ENCODE measurements around the gene ZBTB18.
A peak's percentile ranks its signal among the peaks of the same experiment; 100 is the strongest.

ZBTB18 gene

GRCh38 chr1:244092293-244092963 lies 41.3 kb downstream of the ZBTB18 start:
- no peak for DNase-seq

GRCh38 chr1:244092964-244093638 lies 42.0 kb downstream of the ZBTB18 start:
- peak; percentile 52 for DNase-seq

GRCh38 chr1:244094880-244095528 lies 43.9 kb downstream of the ZBTB18 start:
- no peak for DNase-seq

- no peak for DNase-seq
Measured at GRCh38 chr1:244095529-244095911, 44.4 kb downstream of the ZBTB18 start.

GRCh38 chr1:244096066-244096610 lies 45.1 kb downstream of the ZBTB18 start:
- no peak for DNase-seq

- no peak for DNase-seq
Measured at GRCh38 chr1:244096691-244097090, 45.6 kb downstream of the ZBTB18 start.

GRCh38 chr1:244097523-244098405 lies 46.7 kb downstream of the ZBTB18 start:
- DNase-seq = no peak

- no peak for DNase-seq
Measured at GRCh38 chr1:244099258-244099930, 48.3 kb downstream of the ZBTB18 start.

- DNase-seq = no peak
Measured at GRCh38 chr1:244100276-244100675, 49.2 kb downstream of the ZBTB18 start.

GRCh38 chr1:244100704-244101453 lies 49.8 kb downstream of the ZBTB18 start:
- DNase-seq = no peak

- DNase-seq = no peak
Measured at GRCh38 chr1:244102046-244102445, 51.0 kb downstream of the ZBTB18 start.

- DNase-seq = no peak
Measured at GRCh38 chr1:244102468-244102867, 51.4 kb downstream of the ZBTB18 start.

- DNase-seq = no peak
Measured at GRCh38 chr1:244104309-244105060, 53.4 kb downstream of the ZBTB18 start.

- DNase-seq = no peak
Measured at GRCh38 chr1:244106176-244106575, 55.1 kb downstream of the ZBTB18 start.

All from NCI-H345 (cell line).